Fibroblast of upper back skin (primary cell): ENCODE data around the gene PRKAR1A.
"Not testable (repeated sequence)": the region's sequence is repeated elsewhere in the genome, so short reads cannot be mapped to it uniquely, and the experiment has no call there.

Source experiments
- DNase-seq: peaks from one replicate; pipeline ENCODE4 v3.0.0-alpha.2; 2013

The PRKAR1A gene

DNA sequence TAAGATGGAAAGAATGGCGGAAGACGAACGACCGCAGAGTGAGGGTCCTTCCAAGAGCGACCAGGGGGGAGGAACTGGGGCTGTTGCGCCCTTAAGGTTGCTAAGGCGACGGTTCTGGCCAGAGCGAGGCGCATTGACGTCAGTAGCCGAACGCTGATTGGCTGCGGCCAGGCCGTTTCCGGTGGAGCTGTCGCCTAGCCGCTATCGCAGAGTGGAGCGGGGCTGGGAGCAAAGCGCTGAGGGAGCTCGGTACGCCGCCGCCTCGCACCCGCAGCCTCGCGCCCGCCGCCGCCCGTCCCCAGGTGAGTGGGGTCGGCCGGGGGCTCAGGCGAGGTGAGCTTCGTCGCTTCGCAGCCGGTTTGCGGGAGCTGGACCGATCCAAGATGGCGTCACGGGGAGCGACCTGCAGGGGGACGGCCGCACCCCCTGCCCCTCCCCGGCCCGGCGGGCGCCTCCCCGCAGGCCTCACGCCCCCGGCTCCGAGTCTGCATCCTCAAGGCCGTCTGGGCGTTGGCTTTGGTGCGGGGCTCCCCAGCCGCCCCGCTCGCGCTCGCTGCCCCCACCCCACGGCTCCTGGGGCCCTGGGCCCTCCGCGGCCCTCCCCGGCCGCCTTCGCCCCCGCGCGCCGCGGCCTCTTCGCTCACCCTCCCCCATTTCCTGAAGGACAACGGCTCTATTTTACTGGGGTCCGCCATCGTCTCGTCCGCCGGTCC lies at the start of gene PRKAR1A:
Gene PRKAR1A, plus strand, starts transcription at position 184 of the 713 bp plus-strand sequence. CDS start 2,970 bp downstream, outside the sequence.
- peak; percentile 92 for DNase-seq

DNA sequence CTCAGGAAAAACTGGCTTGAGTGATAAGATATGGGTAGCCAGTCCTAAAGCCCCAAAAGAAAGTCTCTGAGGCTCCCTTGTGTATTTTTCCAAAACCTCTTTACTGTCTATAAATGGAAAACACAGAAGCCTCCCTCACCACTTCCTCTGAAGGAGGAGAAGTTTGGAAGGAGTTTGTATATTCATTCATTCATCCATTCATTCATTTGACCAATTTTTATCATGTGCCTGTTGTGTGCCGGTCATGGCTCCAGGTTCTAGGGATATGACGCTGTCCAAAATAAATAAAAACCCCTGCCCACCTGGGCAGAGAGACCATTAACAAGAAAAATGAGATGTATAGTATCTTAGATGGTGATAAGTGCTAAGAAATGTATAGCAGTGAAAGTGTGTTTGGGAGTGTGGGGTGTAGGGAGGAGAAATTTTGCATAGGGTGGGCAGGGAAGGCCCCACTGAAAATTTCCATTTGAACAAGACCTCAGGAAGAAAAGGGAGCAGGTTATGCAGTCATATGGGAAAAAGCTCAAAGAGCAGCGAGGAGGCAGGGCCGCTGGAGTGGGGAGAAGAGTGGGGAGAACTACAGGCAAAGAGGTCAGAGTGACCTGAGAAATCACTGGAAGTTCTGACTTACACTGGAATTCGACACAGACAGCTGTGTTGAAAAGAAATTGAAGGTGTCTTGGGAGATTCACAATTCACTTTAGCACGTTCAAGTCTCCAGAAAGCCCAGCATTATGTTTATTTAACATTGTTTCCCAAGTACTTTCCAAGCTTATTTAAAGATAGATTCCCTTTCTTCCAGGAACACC lies 48.8 kb upstream of the PRKAR1A start:
- DNase-seq, result no peak

DNA sequence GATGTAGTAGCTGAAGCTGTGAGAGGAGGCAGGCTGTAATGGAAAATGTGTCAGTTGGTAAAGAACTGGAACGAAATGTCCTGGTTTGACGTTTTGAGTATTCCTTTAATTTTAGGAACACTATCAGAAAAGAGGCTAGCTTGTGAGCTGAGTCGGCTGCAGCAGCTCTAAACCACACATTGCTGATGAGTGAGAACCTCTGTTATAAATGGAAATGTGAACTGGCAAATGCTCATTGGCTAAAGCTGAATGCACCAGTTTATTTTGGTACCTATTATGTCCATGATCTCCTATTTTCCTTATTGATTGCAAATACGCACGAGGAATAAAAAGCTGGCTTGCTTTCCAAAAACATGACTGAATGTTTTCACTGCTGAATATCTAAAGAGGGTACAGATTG lies 43.9 kb upstream of the PRKAR1A start:
- peak; percentile 43 for DNase-seq

DNA sequence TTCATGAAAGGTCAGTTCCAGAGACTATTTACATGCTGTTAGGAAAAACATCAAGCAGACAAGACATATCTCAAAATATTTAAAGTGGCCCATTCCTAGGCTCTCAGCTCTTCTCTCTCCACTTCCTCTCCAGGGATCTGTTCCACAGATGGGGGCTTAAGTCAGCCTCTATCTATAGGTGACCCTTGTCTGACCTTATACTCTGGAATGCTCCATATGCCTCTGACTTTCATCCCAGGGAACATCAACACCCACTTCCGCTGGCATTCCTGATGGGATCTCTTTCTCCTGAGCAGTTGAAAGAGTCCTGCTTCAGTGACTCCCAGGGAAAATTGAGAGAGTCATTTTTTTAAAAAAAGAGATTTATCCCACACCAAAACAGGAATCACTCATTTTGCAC lies 43.4 kb upstream of the PRKAR1A start:
- DNase-seq, result peak; percentile 78

DNA sequence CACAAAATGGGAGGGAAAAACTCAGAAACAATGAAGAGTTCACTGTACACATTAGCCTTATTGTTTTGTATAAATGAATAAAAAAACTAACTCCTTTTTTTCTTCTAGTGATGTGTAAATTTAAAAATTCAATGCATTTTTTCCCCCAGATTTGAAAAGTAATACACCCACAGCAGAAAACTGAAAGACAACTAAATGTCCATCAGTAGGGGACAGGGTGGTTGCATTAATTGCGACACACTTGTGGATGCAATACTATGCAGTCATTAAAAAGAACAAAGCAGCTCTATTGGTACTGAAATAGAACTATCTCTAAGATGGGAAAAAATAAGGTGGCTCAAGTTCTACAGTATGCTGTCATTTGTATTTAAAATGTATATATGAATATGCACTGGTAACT lies 41.3 kb upstream of the PRKAR1A start:
- no peak for DNase-seq

DNA sequence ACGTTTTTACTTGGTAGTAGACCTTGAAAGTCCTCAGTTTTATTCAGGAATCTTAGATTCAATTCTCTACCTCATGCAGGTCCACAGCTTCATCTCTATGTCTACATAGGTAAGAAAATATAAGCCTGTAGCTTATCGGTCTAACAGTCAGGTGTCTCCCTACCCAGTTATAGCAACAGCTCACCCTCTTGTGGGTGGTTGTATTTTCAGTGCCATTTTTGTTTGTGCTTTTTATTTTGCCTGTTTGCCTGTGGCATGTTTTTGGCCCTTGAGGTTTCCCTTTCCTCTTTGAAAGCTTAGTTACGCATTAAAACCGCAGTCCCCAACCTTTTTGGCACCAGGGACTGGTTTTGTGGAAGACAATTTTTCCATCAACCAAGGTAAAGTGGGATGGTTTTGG lies 31.3 kb upstream of the PRKAR1A start:
- no peak for DNase-seq

DNA sequence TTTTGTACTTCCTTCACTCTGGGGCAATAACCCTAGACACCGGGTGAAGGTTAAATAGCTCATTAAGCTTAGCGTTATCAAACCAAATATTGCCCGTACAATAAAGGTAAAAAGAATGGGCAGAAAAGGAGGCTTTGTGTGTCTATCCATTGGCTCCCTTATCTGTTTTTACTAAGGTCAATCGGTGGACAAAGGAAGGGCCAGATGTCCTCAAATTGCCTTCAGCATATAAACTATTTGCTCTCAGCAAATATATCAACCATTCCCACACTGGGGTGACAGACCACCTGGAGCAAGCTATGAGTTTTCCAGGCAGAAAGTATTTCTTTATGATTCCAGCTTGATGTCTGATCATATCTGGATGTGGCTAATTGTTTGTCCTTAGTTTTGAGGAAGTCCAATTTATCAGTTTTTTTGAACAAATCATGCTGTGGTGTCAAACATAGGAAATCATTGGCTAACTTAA lies 29.6 kb upstream of the PRKAR1A start:
- DNase-seq, result no peak

DNA sequence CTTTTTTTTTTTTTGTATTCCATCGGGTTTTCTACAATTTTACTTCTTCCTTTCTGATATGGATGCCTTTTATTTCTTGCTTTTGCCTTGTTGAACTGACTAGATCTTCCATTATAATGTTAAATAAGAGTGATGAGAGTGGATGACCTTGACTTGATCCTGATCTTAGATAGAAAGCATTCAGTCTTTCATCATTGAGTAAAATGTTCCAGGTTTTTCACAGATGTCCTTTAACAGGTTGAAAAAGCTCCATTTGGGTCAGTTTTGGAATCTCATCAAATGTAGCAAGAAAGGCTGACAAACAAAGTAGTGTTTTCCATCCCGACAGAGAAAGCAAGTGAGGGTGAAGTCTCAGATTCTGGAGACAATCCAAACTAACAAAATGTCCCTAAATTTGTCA lies 27.8 kb upstream of the PRKAR1A start:
- no peak for DNase-seq

DNA sequence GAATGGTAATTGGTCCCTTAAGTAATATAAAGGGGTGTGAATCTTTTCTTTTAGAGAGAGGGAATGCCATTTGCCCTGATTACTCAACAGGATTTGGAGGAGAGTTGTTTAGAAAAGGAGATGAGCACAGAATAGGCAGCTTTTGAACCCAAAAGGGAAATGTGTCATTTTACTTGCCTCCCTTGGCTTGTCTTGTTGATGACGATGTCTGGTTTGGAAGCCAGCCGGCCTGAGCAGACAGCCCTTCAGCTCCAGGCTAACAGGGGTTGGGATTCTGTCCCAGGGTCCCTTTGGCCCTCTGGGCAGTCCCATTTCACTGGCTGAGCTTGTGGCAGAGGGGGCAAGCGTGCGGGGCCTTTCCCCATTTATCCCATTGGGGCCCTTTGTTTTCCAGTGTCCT lies 22.3 kb upstream of the PRKAR1A start:
- no peak for DNase-seq

DNA sequence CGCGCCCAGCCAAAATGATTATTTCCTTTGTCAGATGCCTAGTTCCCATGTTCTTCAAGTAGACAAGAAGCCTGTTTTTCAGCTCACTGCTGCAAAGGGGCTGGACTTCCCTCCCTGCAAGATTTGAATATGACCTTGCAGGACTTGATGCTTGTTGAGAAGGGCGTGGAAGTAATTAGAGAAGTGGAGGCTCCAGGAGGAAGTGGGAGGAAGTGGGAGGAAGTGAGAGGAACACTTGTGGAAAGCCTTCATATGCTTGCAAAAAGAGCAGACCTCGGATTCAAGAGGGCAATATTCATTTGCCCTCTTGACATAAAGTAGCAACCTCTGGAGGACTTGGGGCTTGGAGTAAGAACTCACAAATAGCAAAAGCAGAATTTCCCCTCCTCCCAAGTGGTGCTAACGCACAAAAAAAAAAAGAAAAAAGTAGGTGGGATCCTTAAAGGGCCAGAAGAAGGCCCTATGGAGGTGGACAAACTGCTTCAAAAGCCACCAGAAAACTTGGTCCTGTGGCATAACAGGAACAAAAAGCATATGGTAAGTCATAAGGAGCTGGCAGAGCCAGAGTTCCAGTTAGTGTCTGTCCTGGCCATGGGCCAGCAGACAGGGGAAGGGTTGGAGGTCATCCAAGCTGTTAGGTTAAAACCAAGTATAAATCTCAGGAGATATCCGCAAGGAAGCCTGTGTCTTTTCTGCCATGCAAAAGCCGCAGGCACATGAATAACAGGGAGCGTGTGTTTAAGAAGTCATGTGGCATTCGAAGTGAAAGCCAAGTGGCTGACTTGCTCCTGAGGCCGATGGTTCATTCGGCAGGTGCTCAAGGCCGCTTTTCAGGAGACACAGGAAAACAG lies 20.6 kb upstream of the PRKAR1A start:
- DNase-seq, result no peak

DNA sequence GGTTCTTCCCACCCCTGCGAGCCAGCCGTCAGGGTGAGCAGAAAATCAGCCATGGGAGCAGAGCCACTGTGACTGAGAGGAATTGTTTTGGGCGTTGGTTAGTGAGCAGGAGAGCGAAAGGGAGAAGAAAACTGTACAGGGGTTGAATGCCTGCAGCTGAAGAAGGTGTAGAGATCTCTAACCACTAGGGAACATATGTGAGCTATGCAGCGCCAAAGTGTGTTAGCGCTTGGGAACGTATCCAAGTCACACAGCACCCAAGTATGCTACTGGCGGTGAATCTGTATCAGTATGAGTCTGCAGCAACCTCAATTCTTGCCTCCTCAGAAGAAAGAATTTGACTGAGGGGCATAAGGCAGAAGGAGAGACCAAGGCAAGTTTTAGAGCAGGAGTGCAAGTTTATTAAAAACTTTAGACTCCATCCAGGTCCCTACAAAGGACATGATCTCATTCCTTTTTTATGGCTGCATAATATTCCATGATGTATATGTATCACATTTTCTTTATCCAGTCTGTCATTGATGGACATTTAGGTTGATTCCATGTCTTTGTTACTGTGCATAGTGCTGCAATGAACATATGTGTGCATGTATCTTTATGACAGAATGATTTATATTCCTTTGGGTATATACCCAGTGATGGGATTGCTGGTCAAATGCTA lies 19.7 kb upstream of the PRKAR1A start:
- DNase-seq, result not testable (repeated sequence)

DNA sequence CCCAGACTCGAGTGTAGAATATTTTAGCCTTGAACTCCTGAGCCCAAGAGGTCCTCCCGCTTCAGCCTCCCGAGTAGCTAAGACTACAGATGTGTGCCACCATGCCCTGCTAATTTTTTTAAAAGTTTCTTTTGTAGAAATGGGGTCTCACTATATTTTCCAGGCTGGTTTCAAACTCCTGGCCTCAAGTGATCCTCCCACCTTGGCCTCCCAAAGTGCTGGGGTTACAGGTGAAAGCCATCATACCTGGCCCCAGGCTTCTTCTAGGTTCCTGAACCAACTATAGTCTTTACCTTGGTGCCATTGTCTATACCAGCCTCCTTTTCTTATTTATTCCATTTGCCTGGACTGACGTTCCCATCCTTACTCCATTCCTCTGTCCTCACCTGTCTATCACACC lies 17.1 kb upstream of the PRKAR1A start:
- DNase-seq, result no peak

DNA sequence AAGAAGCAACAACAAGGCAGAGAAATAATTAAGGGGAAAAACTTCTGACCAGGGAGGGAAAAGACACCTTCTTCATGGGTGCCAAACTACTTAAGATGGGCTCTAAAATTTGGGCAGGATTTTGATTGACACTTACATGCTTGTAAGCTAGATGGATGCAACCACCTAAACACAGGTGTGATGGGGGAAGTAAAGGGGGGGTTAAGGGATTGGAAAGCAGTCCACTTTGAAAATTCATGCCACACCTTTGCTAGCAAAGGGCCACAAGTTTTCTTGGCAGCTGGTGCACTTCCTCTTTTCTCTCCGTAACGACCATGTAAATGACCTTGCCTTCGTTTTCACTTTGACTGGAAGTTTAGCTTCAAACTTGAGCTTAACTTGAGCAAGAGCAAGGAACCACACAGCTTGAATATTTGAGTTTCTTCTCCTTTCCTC lies 14.3 kb upstream of the PRKAR1A start:
- DNase-seq, result no peak

DNA sequence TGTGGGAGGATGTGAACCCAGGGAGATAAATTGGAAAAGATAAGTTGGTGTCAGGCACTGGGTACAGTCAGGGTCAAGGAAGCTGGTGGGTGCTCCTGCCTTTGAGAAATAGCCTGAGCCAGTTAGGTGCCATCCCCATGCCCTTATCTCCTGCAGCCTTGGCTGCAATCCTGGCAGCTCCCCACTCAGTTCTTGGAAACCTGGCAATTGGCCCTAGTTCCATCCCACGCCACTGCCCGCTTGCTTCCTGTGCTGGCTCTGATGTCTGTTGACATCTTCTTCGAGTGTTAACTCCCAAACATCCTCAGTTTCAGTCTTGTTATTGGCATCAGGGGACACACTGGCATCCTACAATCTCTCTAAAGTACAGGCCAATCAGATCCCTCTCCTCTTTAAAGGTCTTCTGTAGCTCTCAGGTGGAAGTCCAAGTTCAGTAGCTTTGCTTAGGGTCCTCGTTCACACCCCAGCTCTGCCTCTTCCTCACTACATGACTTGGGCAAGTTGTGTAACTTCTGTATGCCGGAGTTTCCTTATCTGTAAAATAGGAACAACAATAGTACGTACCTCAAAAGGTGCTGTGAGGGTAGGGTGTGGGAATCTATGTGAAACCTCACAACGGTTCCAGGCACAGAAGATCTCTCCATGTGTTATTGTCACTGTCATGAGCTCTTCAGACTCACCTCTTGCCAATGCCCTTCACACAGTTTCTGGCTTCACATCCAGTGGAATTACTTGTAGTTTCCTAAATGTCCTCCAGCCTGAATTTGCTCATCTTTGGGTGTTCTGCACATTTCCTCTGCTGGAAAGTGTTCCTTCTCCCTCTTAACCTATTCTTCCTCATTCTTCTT lies 13.5 kb upstream of the PRKAR1A start:
- DNase-seq, result no peak

DNA sequence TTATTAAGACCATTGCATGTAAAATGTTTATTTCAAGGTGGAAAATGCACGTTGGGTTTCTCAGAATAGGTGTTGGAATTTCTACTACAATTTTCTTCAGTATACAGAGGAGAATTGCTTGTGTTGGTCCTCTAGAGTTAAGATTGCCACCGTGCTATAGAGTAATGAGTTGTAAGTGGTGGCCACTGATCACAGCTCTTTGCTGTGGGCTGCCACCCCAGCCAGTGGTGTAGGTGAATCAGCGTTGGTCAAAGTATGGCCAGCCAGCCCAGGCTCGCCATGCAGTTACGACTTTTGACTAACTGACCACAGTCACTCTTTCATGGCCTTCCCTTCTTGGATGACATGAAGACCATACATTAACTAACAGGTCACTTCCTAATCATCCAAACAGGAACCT lies 12.6 kb upstream of the PRKAR1A start:
- no peak for DNase-seq

DNA sequence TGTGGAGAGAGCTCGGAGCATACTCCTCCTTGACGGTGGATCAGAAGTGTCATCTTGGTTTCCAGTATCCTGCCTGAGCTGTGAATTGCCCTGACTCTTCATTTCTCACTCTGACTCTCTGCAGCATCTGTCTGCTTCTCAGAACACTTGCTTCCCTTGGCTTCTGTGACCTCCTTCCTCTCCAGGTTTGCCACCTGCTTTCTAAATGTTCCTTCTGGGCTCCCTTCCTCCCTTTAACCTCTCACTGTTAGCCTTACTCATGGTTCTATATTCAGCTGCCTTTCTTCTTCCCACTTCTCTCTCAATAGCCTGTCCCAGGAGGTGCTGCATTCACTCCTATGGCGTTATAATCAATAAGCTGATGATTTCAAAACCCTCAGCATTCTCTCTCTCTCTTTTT lies 11.2 kb upstream of the PRKAR1A start:
- no peak for DNase-seq

DNA sequence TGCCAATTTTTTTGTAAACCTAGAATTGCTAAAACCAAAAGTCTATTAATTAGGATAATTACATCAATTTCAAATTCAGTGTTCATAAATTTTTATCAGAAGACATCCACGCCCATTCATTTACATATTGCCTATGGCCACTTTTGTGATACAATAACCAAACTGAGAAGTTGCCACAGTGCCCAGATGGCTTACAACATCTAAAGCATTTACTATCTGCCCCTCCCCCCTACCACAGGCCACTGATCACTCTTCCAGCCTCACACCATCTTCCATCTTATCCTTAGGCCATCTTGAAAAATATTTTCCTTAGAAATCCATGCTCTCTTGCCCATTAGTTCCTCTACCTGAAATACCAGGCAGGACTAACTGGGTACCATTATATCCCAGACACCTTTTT lies 6.3 kb upstream of the PRKAR1A start:
- no peak for DNase-seq

DNA sequence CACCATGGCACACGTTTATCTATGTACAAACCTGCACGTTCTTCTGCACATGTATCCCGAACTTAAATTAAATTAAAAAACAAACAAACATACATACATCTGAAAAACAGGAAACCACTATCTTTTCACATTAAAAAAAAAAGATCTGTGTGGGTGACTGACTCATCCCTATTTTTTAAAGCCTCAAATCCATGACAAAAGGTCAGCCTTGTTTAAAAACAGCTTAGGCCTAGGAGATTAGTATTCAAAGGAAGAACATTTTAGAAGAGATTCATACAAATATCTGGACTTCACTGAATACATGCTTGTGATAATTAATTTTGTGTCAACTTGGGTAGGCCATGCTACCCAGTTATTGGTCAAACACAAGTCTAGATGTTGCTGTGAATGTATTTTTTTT lies 4.7 kb upstream of the PRKAR1A start:
- no peak for DNase-seq

DNA sequence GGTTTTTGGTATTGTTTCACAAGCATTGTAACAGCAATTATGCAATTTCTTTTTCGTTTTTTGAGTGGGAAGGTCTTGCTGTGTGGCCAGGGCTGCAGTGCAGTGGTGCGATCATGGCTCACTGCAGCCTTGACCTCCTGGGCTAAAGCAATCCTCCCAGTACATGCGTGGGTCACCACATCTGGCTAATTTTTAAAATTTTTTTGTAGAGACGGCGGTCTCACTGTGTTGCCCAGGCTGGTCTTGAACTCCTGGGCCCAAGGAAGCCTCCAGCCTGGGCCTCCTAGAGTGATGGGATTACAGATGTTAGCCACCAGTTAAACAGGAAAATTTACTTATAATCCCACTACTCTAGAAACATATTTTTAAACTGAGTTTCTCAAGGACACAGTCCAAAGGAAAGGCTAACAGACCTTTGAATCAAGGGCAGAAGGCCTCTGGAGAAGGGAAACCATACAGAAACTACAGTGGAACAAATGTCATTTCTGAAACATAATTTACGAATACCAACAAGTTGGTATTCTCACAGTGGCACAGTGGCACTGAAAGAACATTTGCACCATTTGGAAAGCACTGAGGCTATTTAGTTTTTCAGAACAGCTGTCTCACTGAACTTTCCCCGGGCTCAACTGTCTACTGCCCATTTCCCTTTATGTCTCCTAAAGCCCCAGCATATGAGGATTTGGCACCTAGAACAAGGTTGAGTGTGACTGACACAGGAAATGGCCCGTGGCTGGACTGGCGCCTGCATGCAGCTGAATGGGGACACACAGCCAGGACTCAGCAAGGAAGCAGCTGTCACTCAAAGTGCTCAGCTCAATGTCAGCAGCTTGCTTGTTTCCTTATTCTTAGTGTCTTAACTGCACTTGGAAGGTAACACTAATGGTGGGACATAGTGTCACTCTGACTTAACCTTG lies 2.8 kb upstream of the PRKAR1A start:
- no peak for DNase-seq

DNA sequence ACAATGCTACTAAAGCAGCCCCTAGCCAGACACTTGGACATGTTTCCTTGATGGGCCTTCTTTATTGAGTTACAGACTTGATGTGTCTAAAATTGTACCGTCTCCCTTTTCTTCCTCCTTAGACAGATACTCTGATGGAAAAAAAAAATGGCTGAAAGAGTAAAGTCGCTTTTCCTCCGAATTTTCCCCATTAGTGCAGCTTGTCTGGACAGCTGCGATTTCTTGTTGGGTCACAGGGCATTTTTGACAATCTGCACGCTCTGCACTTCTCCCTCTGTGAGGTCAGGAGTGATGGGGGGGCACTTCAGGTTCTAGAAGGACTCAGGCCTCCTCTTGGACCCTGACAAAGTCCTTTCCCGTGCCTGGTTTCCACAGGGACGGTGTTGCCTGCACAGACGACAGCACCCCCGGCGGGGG lies 968 bp upstream of the PRKAR1A start:
- DNase-seq, result no peak
